ENCODE measurements around the gene KRT17.
"Not testable (repeated sequence)": the region's sequence is repeated elsewhere in the genome, so short reads cannot be mapped to it uniquely, and the experiment has no call there.

Gene KRT17

DNA sequence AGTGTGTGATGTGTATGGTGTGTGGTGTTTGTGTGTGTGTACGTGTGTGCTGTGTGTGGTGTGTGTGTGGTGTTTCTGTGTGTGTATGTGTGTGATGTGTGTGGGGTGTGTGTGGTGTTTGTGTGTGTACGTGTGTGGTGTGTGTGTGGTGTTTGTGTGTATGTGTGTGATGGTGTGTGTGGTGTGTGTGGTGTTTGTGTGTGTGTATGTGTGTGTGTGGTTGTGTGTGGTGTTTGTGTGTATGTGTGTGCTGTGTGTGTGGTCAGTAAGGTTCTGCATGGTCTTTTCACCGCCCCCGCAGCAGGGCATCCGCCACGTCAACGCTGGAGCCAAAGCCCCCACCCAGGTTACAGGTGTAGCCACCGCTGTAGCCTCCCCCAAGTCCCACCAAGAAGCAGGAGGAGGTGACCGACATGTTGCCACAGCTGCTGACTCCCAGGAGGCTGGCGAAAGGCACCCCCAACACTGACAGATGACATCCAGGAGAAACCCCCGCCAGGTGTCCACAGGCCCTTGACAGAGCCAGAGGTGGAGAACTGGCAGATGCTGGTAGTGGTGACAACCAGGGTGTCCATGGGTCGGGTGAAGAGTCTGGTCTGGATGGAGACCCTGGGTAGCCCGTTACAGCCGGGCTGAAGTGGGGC is 9.3 kb upstream of the KRT17 start:
- no peak for DNase-seq

DNA sequence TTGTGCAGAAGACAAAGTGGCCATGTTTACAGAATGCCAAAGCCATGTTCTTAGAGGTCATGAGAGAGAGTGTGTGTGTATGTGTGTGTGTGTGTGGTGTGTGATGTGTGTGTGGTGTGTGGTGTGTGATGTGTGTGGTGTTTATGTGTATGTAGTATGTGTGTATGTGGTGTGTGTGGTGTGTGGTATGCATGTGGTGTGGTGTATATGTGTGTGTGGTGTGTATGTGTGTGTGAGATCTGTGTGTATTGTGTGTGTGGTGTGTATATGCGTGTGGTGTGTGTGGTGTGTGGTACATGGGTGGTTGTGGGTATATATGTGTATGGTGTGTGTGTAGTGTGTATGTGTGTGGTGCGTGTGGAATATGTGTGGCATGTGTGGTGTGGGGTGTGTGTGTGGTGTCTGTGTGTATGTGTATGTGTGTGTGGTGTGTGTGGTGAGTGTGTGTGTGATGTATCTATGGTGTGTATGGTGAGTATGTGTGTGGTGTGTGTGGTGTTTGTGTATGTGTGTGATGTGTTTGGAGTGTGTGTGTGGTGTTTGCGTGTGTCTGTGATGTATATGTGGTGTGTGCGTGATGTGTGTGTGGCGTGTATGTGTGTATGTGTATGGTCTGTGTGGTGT is 8.2 kb upstream of the KRT17 start:
- DNase-seq = no peak

- DNase-seq = no peak
These were observed 7.5 kb upstream of the KRT17 start for GRCh38 chr17:41631898-41632285.

GRCh38 chr17:41631025-41631897 is 6.9 kb upstream of the KRT17 start:
- no peak for DNase-seq

GRCh38 chr17:41629826-41630670 is 5.7 kb upstream of the KRT17 start:
- DNase-seq = no peak

GRCh38 chr17:41629316-41629715 is 4.9 kb upstream of the KRT17 start:
- no peak for DNase-seq

GRCh38 chr17:41628621-41629255 is 4.4 kb upstream of the KRT17 start:
- DNase-seq = not testable (repeated sequence)

DNA sequence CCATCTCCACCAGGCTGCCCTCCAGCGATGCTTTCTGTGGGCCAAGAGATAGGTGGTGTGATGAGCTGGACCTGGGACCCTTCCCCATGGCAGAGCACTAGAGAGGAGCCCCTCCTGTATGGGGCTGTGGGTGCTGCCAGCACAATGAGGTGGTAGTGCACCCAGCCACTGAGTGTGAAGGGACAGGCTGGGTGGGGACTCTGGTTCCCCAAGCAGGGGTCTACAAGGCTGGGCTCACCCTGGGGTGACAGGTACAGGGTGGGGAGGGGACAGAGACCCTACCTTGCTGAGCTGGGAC is 3.6 kb upstream of the KRT17 start:
- DNase-seq = not testable (repeated sequence)

DNA sequence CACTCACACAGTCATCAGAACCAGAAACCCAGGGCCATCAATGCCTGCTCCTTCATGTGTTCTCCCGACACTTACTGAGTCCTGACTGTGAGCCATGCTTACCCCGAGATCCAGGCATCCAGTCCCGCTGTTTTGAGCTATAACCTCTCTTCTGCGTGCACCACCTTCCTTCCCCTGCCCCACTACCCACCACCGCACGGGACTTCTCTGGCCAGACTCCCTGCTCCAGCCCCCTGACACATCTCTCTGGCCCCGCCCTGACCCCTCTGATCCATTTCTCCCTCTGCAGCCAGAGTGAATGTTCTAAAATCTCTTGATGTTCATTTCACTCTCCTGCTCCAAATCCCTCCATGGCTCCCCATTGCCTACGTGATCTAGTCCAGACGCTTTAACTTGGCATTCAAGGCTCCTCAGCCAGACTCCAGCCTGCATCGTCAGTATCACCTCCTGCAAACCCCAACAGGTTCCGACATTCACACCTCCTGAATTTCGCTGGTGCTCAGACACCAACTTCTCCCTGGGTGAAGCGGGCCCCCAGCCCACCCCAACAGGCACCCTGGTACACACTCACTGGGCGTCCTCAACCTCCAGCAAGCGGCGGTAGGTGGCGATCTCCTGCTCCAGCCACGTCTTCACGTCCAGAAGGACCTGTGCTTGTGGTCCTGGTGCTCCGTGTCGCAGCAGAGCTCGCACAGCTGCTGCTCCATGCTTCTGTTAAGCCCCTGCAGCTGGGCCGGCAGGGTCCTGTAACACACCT is 3.1 kb upstream of the KRT17 start:
- no peak for DNase-seq

- not testable (repeated sequence) for DNase-seq
These were observed 2.5 kb upstream of the KRT17 start for GRCh38 chr17:41626914-41627295.

- DNase-seq = not testable (repeated sequence)
These were observed 1.9 kb upstream of the KRT17 start for GRCh38 chr17:41626028-41626913.

DNA sequence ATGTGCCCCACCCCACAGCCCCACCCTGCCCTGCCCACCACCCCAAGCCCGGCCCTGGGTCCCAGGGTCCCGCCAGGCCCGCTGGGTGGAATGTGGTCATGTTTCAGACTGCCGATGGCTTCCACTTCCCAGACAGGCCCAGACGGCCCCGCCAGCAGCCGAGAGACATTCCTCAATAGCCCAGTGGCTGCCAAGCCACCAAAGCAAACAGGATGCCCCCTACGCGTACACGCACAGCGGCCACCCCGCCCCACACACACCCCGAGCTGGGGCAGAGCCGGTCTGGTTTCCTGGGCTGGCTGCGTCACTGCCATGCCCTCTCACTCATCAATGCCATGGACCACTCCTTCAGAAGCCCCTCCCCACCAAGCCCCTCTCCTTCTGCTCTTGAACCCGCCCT is 1.2 kb upstream of the KRT17 start:
- DNase-seq = no peak

- not testable (repeated sequence) for DNase-seq
These were observed 1.1 kb downstream of the KRT17 start for GRCh38 chr17:41623184-41623861.

DNA sequence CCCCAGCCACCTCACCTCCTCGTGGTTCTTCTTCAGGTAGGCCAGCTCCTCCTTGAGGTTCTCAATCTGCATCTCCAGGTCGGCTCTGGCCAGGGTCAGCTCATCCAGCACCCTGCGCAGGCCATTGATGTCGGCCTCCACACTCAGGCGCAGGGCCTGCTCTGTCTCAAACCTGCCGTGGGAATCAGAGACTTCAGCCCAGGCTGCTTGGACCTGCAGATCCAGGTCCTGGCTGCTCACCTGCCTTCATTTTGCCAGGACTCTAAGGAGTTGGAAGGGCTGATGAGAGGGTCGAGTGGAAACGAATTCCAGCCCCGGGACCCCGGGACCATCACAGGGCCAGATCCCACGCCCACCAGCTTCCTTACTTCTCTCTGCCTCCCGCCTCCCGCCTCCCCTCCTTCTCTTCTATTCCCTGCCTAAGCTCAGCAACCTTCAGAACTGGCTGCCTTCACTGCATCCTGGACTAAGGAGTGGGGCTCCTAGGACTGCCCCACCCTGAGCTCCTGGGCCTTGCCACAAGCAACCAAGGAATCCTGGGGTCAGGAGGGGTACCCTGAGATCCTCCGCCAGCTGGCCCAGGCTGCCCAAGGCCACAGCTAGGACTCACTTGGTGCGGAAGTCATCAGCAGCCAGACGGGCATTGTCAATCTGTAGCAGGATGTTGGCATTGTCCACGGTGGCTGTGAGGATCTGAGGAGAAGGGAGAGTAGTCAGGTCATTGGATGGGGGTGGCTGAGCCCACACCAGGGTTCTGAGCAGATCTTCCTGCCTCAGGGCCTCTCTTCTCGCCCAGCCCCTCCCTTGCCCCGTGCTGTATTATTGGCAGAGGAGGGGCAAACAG is 1.8 kb downstream of the KRT17 start:
- not testable (repeated sequence) for DNase-seq

GRCh38 chr17:41621916-41622315 is 2.5 kb downstream of the KRT17 start:
- DNase-seq = no peak

- DNase-seq = not testable (repeated sequence)
These were observed 2.9 kb downstream of the KRT17 start for GRCh38 chr17:41621435-41621817.

DNA sequence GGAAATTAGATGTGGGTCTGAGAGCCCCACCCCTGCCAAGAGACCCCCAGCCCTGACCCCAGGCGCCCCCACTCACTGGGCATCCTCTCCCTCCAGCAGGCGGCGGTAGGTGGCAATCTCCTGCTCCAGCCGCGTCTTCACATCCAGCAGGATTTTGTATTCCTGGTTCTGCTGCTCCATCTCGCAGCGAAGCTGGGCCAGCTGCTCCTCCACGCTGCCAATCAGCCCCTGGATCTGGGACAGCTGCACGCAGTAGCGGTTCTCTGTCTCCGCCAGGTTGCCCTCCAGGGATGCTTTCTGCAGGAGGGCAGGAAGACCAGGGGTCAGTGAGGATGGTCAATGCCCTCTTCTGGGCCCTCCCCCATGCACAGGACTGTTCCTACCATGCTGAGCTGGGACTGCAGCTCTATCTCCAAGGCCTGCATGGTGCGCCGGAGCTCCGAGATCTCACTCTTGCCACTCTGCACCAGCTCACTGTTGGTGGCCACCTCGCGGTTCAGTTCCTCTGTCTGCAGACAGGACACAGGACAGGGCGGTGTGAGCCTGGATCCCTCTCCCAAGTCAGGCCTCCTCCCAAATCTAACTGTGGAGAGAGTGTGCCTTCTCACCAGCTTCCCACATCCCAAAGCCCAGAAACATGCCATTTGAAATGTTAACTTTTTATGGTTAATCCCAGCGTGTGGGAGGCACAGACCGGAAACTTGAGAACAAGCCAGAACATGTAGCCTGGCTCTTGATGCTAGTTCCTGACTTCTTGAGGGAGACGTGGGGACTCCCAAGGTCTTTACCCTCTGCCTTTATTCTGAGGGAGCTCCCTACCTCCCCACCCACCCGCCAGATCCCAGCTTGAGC is 3.6 kb downstream of the KRT17 start:
- DNase-seq = no peak

- not testable (repeated sequence) for DNase-seq
These were observed 4.3 kb downstream of the KRT17 start for GRCh38 chr17:41619927-41620582.
